SK-N-SH treated with all-trans-retinoic acid at 6 μM for 48 hours (cell line): Measurements from ENCODE around the gene SYNDIG1.

Experiments
- ATAC-seq: fragments of 200-7000 bp; cut with Tn5 transposase; 3 replicates; pipeline ENCODE4 v1.9.1; 2020; ENCODE audit warnings: mild to moderate bottlenecking, moderate library complexity
- CSDC2 ChIP-seq: fragments of 250-450 bp; sonication (Bioruptor Pico); IDR thresholded peaks from 2 replicates; pipeline ENCODE4 v1.5.0; 2020; ENCODE audit warnings: mild to moderate bottlenecking, moderate library complexity
- ESRRG ChIP-seq: fragments of 250-450 bp; sonication (Bioruptor Pico); IDR thresholded peaks from 2 replicates; pipeline ENCODE4 v1.6.1; 2021; ENCODE audit warnings: mild to moderate bottlenecking
- ISL1 ChIP-seq: fragments of 250-450 bp; sonication (Bioruptor Pico); IDR thresholded peaks from 2 replicates; pipeline ENCODE4 v2.1.2; 2022; ENCODE audit warnings: mild to moderate bottlenecking, moderate library complexity
- PPARA ChIP-seq: fragments of 250-450 bp; sonication (Bioruptor Pico); IDR thresholded peaks from 2 replicates; pipeline ENCODE4 v1.5.0; 2020; ENCODE audit warnings: mild to moderate bottlenecking, borderline replicate concordance
- RARB ChIP-seq: fragments of 250-450 bp; sonication (Bioruptor Pico); IDR thresholded peaks from 2 replicates; pipeline ENCODE4 v1.8.0; 2021; ENCODE audit warnings: mild to moderate bottlenecking, moderate library complexity
- SNAI2 ChIP-seq: fragments of 250-450 bp; sonication (Bioruptor Pico); IDR thresholded peaks from 2 replicates; pipeline ENCODE4 v1.5.0; 2020; ENCODE audit warnings: mild to moderate bottlenecking, moderate library complexity
- TCF4 ChIP-seq: fragments of 250-450 bp; sonication (Bioruptor Pico); IDR thresholded peaks from 2 replicates; pipeline ENCODE4 v1.8.0; 2021; ENCODE audit warnings: mild to moderate bottlenecking, moderate library complexity, borderline replicate concordance
- TOX ChIP-seq: fragments of 250-450 bp; sonication (Bioruptor Pico); IDR thresholded peaks from 2 replicates; pipeline ENCODE4 v1.8.0; 2021; ENCODE audit warnings: mild to moderate bottlenecking, moderate library complexity, borderline replicate concordance
- ZC3H10 ChIP-seq: fragments of 250-450 bp; sonication (Bioruptor Pico); IDR thresholded peaks from 2 replicates; pipeline ENCODE4 v1.5.1; 2021; ENCODE audit warnings: mild to moderate bottlenecking, moderate library complexity
- ZFP3 ChIP-seq: fragments of 250-450 bp; sonication (Bioruptor Pico); IDR thresholded peaks from 2 replicates; pipeline ENCODE4 v1.5.0; 2020; ENCODE audit warnings: mild to moderate bottlenecking, moderate library complexity
- ZFP30 ChIP-seq: fragments of 450-650 bp; formaldehyde crosslinking; IDR thresholded peaks from 2 replicates; pipeline ENCODE4 v1.5.0; 2022; ENCODE audit warnings: mild to moderate bottlenecking, moderate library complexity
- ZNF565 ChIP-seq: fragments of 450-650 bp; formaldehyde crosslinking; conservative IDR thresholded peaks from 2 replicates; pipeline ENCODE4 v1.5.0; 2020; ENCODE audit warnings: low read depth, mild to moderate bottlenecking, moderate library complexity
- ZNF70 ChIP-seq: fragments of 450-650 bp; formaldehyde crosslinking; IDR thresholded peaks from 2 replicates; pipeline ENCODE4 v1.5.0; 2020; ENCODE audit warnings: mild to moderate bottlenecking, moderate library complexity
- ZNF8 ChIP-seq: fragments of 450-650 bp; formaldehyde crosslinking; IDR thresholded peaks from 2 replicates; pipeline ENCODE4 v1.5.0; 2020; ENCODE audit warnings: mild to moderate bottlenecking, moderate library complexity
- TF ChIP-seq, protein P1 (sequence below): fragments of 250-450 bp; sonication (Bioruptor Pico); IDR thresholded peaks from 2 replicates; pipeline ENCODE4 v1.5.0; 2020; ENCODE audit warnings: mild to moderate bottlenecking, moderate library complexity
- TF ChIP-seq, protein P2 (sequence below): fragments of 250-450 bp; sonication (Bioruptor Pico); IDR thresholded peaks from 2 replicates; pipeline ENCODE4 v1.8.0; 2021; ENCODE audit warnings: low read depth, mild to moderate bottlenecking, moderate library complexity, borderline replicate concordance
- TF ChIP-seq, protein P3 (sequence below): fragments of 250-450 bp; sonication (Bioruptor Pico); IDR thresholded peaks from 2 replicates; pipeline ENCODE4 v1.5.1; 2020; ENCODE audit warnings: low read depth, mild to moderate bottlenecking, moderate library complexity
- TF ChIP-seq, protein P4 (sequence below): fragments of 250-450 bp; sonication (Bioruptor Pico); IDR thresholded peaks from 2 replicates; pipeline ENCODE4 v1.5.1; 2021; ENCODE audit warnings: mild to moderate bottlenecking, moderate library complexity
- TF ChIP-seq, protein P5 (sequence below): fragments of 250-450 bp; sonication (Bioruptor Pico); IDR thresholded peaks from 2 replicates; pipeline ENCODE4 v1.8.0; 2020; ENCODE audit warnings: mild to moderate bottlenecking, moderate library complexity, borderline replicate concordance

SYNDIG1 gene

DNA sequence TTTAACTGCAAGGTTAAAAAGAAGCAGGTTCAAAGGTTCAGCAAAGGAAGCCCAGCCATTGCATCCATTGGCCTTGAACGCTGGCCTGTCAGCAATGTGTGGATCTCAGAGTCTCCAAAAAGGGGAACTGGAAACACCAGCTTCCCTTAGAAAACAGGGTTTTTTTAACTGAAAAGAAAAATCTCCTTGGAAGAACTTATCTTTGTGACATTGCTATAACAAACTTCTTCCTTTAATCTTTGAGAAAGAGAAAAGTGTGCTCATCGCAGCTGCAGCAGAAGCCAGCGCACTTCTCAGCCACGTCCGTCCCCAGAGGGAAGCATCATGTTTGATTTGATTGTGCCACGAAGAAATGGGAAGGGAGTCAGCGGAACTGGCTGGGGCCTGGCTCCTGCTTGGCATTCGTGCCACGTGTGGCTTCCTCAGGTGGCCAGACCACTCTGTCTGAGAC, 215.0 kb downstream of the SYNDIG1 start (continued):
- TF ChIP-seq, protein P1, sequence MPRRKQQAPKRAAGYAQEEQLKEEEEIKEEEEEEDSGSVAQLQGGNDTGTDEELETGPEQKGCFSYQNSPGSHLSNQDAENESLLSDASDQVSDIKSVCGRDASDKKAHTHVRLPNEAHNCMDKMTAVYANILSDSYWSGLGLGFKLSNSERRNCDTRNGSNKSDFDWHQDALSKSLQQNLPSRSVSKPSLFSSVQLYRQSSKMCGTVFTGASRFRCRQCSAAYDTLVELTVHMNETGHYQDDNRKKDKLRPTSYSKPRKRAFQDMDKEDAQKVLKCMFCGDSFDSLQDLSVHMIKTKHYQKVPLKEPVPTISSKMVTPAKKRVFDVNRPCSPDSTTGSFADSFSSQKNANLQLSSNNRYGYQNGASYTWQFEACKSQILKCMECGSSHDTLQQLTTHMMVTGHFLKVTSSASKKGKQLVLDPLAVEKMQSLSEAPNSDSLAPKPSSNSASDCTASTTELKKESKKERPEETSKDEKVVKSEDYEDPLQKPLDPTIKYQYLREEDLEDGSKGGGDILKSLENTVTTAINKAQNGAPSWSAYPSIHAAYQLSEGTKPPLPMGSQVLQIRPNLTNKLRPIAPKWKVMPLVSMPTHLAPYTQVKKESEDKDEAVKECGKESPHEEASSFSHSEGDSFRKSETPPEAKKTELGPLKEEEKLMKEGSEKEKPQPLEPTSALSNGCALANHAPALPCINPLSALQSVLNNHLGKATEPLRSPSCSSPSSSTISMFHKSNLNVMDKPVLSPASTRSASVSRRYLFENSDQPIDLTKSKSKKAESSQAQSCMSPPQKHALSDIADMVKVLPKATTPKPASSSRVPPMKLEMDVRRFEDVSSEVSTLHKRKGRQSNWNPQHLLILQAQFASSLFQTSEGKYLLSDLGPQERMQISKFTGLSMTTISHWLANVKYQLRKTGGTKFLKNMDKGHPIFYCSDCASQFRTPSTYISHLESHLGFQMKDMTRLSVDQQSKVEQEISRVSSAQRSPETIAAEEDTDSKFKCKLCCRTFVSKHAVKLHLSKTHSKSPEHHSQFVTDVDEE (CRISPR knock-in tag) = no peak
- TF ChIP-seq ESRRG (CRISPR knock-in tag) (no peak), SNAI2 (CRISPR knock-in tag) (no peak), TCF4 (CRISPR knock-in tag) (no peak), ISL1 (CRISPR knock-in tag) (no peak), ZNF8 (CRISPR knock-in tag) (no peak), TOX (no peak)

DNA sequence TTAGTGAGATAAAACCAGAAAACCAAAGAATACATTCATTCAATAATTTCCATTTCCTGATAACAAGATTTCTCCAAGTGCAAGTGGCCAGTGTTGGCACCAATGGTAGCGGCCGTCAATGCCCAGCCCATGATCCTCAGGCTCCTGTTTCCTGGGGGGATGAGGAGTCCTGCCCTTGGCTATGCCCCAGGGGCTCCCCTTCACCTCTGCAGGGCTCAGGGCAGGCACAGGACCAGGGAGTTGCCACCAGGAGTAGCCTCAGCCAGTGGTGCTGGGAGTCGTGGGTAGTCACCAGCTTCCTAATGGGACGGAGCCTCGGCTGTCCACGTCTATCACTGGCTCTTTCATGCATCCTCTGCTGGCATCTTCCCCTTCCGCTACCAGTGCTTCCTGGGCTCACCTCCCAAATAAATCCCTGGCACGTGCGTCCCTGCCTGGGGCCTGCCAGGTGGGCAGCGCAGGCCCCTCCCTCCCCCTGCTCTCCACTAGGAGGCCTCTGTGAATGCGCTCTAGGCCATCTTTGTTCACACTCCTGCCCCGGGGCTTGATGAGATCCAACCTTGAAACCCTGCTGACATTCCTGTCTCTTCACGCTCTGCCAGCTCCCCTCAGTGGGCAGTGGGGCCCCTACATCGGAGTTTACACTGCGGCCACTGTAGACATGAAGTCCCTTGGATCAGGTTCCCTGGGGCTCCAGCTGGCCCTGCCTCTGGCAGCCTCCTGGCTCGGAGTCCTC, 215.7 kb downstream of the SYNDIG1 start:
- ATAC-seq = no peak

DNA sequence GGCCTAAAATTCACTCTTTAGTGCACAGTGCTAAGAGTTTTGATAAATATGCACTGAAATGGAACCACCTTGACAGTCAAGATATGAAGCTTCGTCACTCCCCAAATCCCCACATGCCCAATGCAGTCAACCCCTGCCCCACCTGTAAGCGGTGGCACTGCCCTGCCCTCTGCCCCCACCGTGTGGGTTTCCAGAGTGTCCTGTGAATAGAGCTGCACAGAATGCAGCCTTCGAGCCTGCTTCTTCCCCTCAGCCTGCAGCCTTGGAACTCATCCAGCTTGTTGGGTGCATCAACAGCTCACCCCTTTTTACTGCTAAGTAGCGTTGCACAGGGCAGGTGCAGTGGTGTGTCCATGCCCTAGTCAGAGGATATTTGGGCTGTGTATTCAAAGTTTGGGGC, 216.3 kb downstream of the SYNDIG1 start:
- ATAC-seq = no peak
- TF ChIP-seq ZFP30 (CRISPR knock-in tag) (no peak), CSDC2 (CRISPR knock-in tag) (no peak), TCF4 (CRISPR knock-in tag) (no peak), PPARA (no peak), RARB (CRISPR knock-in tag) (no peak), ZNF70 (CRISPR knock-in tag) (no peak), ESRRG (CRISPR knock-in tag) (no peak), ZC3H10 (CRISPR knock-in tag) (no peak), TOX (no peak), ZFP3 (CRISPR knock-in tag) (no peak), ZNF565 (CRISPR knock-in tag) (no peak)
- TF ChIP-seq, protein P2, sequence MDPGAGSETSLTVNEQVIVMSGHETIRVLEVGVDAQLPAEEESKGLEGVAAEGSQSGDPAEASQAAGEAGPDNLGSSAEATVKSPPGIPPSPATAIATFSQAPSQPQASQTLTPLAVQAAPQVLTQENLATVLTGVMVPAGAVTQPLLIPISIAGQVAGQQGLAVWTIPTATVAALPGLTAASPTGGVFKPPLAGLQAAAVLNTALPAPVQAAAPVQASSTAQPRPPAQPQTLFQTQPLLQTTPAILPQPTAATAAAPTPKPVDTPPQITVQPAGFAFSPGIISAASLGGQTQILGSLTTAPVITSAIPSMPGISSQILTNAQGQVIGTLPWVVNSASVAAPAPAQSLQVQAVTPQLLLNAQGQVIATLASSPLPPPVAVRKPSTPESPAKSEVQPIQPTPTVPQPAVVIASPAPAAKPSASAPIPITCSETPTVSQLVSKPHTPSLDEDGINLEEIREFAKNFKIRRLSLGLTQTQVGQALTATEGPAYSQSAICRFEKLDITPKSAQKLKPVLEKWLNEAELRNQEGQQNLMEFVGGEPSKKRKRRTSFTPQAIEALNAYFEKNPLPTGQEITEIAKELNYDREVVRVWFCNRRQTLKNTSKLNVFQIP (CRISPR knock-in tag) = no peak
- TF ChIP-seq, protein P3, sequence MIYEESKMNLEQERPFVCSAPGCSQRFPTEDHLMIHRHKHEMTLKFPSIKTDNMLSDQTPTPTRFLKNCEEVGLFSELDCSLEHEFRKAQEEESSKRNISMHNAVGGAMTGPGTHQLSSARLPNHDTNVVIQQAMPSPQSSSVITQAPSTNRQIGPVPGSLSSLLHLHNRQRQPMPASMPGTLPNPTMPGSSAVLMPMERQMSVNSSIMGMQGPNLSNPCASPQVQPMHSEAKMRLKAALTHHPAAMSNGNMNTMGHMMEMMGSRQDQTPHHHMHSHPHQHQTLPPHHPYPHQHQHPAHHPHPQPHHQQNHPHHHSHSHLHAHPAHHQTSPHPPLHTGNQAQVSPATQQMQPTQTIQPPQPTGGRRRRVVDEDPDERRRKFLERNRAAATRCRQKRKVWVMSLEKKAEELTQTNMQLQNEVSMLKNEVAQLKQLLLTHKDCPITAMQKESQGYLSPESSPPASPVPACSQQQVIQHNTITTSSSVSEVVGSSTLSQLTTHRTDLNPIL (CRISPR knock-in tag) = no peak
- TF ChIP-seq, protein P4, sequence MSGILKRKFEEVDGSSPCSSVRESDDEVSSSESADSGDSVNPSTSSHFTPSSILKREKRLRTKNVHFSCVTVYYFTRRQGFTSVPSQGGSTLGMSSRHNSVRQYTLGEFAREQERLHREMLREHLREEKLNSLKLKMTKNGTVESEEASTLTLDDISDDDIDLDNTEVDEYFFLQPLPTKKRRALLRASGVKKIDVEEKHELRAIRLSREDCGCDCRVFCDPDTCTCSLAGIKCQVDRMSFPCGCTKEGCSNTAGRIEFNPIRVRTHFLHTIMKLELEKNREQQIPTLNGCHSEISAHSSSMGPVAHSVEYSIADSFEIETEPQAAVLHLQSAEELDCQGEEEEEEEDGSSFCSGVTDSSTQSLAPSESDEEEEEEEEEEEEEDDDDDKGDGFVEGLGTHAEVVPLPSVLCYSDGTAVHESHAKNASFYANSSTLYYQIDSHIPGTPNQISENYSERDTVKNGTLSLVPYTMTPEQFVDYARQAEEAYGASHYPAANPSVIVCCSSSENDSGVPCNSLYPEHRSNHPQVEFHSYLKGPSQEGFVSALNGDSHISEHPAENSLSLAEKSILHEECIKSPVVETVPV (CRISPR knock-in tag) = no peak
- TF ChIP-seq, protein P1 (CRISPR knock-in tag) = no peak

More for the DNA sequence above, 215.7 kb downstream of the SYNDIG1 start:
- TF ChIP-seq, protein P5, sequence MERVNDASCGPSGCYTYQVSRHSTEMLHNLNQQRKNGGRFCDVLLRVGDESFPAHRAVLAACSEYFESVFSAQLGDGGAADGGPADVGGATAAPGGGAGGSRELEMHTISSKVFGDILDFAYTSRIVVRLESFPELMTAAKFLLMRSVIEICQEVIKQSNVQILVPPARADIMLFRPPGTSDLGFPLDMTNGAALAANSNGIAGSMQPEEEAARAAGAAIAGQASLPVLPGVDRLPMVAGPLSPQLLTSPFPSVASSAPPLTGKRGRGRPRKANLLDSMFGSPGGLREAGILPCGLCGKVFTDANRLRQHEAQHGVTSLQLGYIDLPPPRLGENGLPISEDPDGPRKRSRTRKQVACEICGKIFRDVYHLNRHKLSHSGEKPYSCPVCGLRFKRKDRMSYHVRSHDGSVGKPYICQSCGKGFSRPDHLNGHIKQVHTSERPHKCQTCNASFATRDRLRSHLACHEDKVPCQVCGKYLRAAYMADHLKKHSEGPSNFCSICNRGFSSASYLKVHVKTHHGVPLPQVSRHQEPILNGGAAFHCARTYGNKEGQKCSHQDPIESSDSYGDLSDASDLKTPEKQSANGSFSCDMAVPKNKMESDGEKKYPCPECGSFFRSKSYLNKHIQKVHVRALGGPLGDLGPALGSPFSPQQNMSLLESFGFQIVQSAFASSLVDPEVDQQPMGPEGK (CRISPR knock-in tag) = no peak
- TF ChIP-seq ZNF70 (CRISPR knock-in tag) = no peak
- no peak for TF ChIP-seq ESRRG (CRISPR knock-in tag)
- TF ChIP-seq, protein P2 (CRISPR knock-in tag) = no peak
- TF ChIP-seq ZNF8 (CRISPR knock-in tag) = no peak
- no peak for TF ChIP-seq RARB (CRISPR knock-in tag)
- TF ChIP-seq ZFP30 (CRISPR knock-in tag) = no peak
- no peak for TF ChIP-seq TOX
